Neuronal stem cell (in vitro differentiated cells): ENCODE measurements around the gene PANX1.

Experiments
- DNase-seq: peaks from one replicate; pipeline ENCODE4 v3.0.0-alpha.2; 2013; ENCODE audit warnings: low spot score
- H2AFZ ChIP-seq: one replicate; pipeline ENCODE4 v1.6.1; 2013; ENCODE audit warnings: mild to moderate bottlenecking, low read length, inconsistent platforms
- H2AK5ac ChIP-seq: 2 replicates; pipeline ENCODE4 v1.6.1; 2013; ENCODE audit warnings: low read depth, mild to moderate bottlenecking, inconsistent platforms, low read length, moderate library complexity, mixed read lengths
- H2BK120ac ChIP-seq: 2 replicates; pipeline ENCODE4 v1.6.1; 2013; ENCODE audit warnings: low read depth, mild to moderate bottlenecking, inconsistent platforms, low read length, moderate library complexity, mixed read lengths
- H2BK12ac ChIP-seq: one replicate; pipeline ENCODE4 v1.6.1; 2013; ENCODE audit warnings: low read length, inconsistent platforms
- H2BK15ac ChIP-seq: 2 replicates; pipeline ENCODE4 v1.6.1; 2013; ENCODE audit warnings: mild to moderate bottlenecking, low read length, inconsistent platforms, mixed read lengths
- H2BK5ac ChIP-seq: one replicate; pipeline ENCODE4 v1.6.1; 2013; ENCODE audit warnings: inconsistent platforms, mild to moderate bottlenecking, low read length, moderate library complexity
- H3K14ac ChIP-seq: one replicate; pipeline ENCODE4 v1.6.1; 2013; ENCODE audit warnings: low read length, inconsistent platforms
- H3K18ac ChIP-seq: 2 replicates; pipeline ENCODE4 v1.6.1; 2013; ENCODE audit warnings: low read length, inconsistent platforms
- H3K23ac ChIP-seq: 2 replicates; pipeline ENCODE4 v1.6.1; 2013; ENCODE audit warnings: low read depth, mild to moderate bottlenecking, mixed read lengths, low read length, inconsistent platforms; ENCODE audit not compliant: poor library complexity
- H3K27ac ChIP-seq: replicated peaks from 3 replicates; pipeline ENCODE4 v1.5.1; 2013; ENCODE audit warnings: low read length, inconsistent platforms
- H3K27me3 ChIP-seq, 3 experiments: 2 replicates each; pipeline ENCODE4 v1.6.1; 2013; ENCODE audit warnings: low read length in 3 of 3, mild to moderate bottlenecking in 2 of 3, inconsistent platforms in 1 of 3, low read depth in 1 of 3, mixed read lengths in 1 of 3, moderate library complexity in 1 of 3; ENCODE audit not compliant: control insufficient read depth in 3 of 3, insufficient read depth in 3 of 3
- H3K36me3 ChIP-seq, 2 donors: replicated peaks in 1 of 2; 2 replicates each; pipeline ENCODE4 v1.6.1; 2013; ENCODE audit warnings: low read length in 2 of 2; ENCODE audit not compliant: control insufficient read depth in 2 of 2, insufficient read depth in 2 of 2
- H3K4ac ChIP-seq: 2 replicates; pipeline ENCODE4 v1.6.1; 2013; ENCODE audit warnings: inconsistent platforms, mild to moderate bottlenecking, low read length, moderate library complexity
- H3K4me1 ChIP-seq, 2 donors: 1 replicate in 1 of 2; 2 replicates in 1 of 2; pipeline ENCODE4 v1.6.1; 2013; ENCODE audit warnings: low read length in 2 of 2, low read depth in 1 of 2; ENCODE audit not compliant: control insufficient read depth in 2 of 2, insufficient read depth in 1 of 2
- H3K4me2 ChIP-seq: one replicate; pipeline ENCODE4 v1.6.1; 2013; ENCODE audit warnings: mild to moderate bottlenecking, low read length, inconsistent platforms; ENCODE audit not compliant: insufficient read depth, poor library complexity, severe bottlenecking
- H3K4me3 ChIP-seq, 2 donors: 2 replicates each; pipeline ENCODE4 v1.5.1; 2013; ENCODE audit warnings: low read length in 2 of 2, mild to moderate bottlenecking in 2 of 2, inconsistent platforms in 1 of 2, moderate library complexity in 1 of 2
- H3K79me1 ChIP-seq: one replicate; pipeline ENCODE4 v1.6.1; 2013; ENCODE audit warnings: low read depth, mild to moderate bottlenecking, inconsistent platforms, low read length, moderate library complexity
- H3K9ac ChIP-seq: one replicate; pipeline ENCODE4 v1.6.1; 2013; ENCODE audit warnings: mild to moderate bottlenecking, low read depth, low read length, inconsistent platforms; ENCODE audit not compliant: poor library complexity
- H3K9me3 ChIP-seq, 2 donors: replicated peaks in 1 of 2; 2 replicates each; pipeline versions ENCODE3 to v1.6.1; 2013; ENCODE audit warnings: low read length in 2 of 2, mild to moderate bottlenecking in 2 of 2, inconsistent platforms in 1 of 2, low read depth in 1 of 2, mixed read lengths in 1 of 2, moderate library complexity in 1 of 2; ENCODE audit not compliant: control insufficient read depth in 2 of 2, insufficient read depth in 1 of 2
- H4K8ac ChIP-seq: one replicate; pipeline ENCODE4 v1.6.1; 2013; ENCODE audit warnings: low read depth, mild to moderate bottlenecking, inconsistent platforms, low read length, moderate library complexity
- H4K91ac ChIP-seq: one replicate; pipeline ENCODE4 v1.6.1; 2013; ENCODE audit warnings: low read length, low read depth, mild to moderate bottlenecking, inconsistent platforms; ENCODE audit not compliant: poor library complexity
- WGBS, 2 donors: extraction: QIAGEN DNeasy Blood & Tissue Kit; methylation state at CpG; one replicate each; pipeline ENCODE4 v1.1.7; 2013; ENCODE audit warnings: missing lambda C conversion rate in 2 of 2, mixed read lengths in 1 of 2; ENCODE audit not compliant: insufficient read length in 2 of 2, insufficient replicate concordance in 1 of 2; ENCODE audit errors: extremely low coverage in 2 of 2; 5-methylcytosine and 5-hydroxymethylcytosine counted together

PANX1 gene

GRCh38 chr11:94090401-94090800 is 38.2 kb upstream of the PANX1 start:
- Histone ChIP-seq H2BK120ac (no peak overlapping the region), H3K27ac (no peak overlapping the region), H2AFZ (no peak overlapping the region), H3K4me2 (no peak overlapping the region), H2AK5ac (no peak overlapping the region), H3K23ac (no peak overlapping the region), H3K27me3 (peaks cover 0 to 4% (median 0%) of the 10 kb centered on the region in 3 experiments), H3K4me3 (no peak overlapping the region), H3K9me3 (no peaks in the 10 kb centered on the region), H3K4me1 (no peaks in the 10 kb centered on the region), H3K14ac (no peak overlapping the region), H3K9ac (no peak overlapping the region), H2BK5ac (no peak overlapping the region), H3K18ac (no peak overlapping the region), H2BK12ac (no peak overlapping the region), H3K4ac (no peak overlapping the region), H2BK15ac (no peak overlapping the region), H4K91ac (no peak overlapping the region), H4K8ac (no peak overlapping the region), H3K79me1 (no peaks in the 10 kb centered on the region), H3K36me3 (no peaks in the 10 kb centered on the region)
- no CpG with 5 or more reads among the region's 1 CpG for WGBS, 2 donors
- DNase-seq = no peak

GRCh38 chr11:94091091-94091490 is 37.5 kb upstream of the PANX1 start:
- WGBS, 2 donors = no CpG with 5 or more reads among the region's 1 CpG
- H3K9ac ChIP-seq = no peak overlapping the region
- no peak overlapping the region for H2BK12ac ChIP-seq
- H3K23ac ChIP-seq = no peak overlapping the region
- H2BK120ac ChIP-seq = no peak overlapping the region
- no peak overlapping the region for H3K27ac ChIP-seq
- no peak overlapping the region for H3K4me3 ChIP-seq
- H4K8ac ChIP-seq = no peak overlapping the region
- DNase-seq = no peak
- peaks cover 0 to 4% (median 0%) of the 10 kb centered on the region in 3 experiments for H3K27me3 ChIP-seq
- H3K18ac ChIP-seq = no peak overlapping the region
- no peak overlapping the region for H3K14ac ChIP-seq
- H3K36me3 ChIP-seq = no peaks in the 10 kb centered on the region
- H2BK15ac ChIP-seq = no peak overlapping the region
- H2AFZ ChIP-seq = no peak overlapping the region
- H3K9me3 ChIP-seq = no peaks in the 10 kb centered on the region
- H4K91ac ChIP-seq = no peak overlapping the region
- no peaks in the 10 kb centered on the region for H3K79me1 ChIP-seq
- H2BK5ac ChIP-seq = no peak overlapping the region
- no peak overlapping the region for H2AK5ac ChIP-seq
- H3K4me1 ChIP-seq = no peaks in the 10 kb centered on the region
- H3K4me2 ChIP-seq = no peak overlapping the region
- no peak overlapping the region for H3K4ac ChIP-seq

GRCh38 chr11:94100253-94100652 is 28.4 kb upstream of the PANX1 start:
- no peaks in the 10 kb centered on the region for H3K36me3 ChIP-seq
- H4K91ac ChIP-seq = no peak overlapping the region
- peaks cover 0 to 2% (median 0%) of the 10 kb centered on the region in 3 experiments for H3K27me3 ChIP-seq
- no peak overlapping the region for H3K18ac ChIP-seq
- no peak overlapping the region for H2BK15ac ChIP-seq
- no peak for DNase-seq
- H2BK5ac ChIP-seq = no peak overlapping the region
- no peak overlapping the region for H3K23ac ChIP-seq
- H2AFZ ChIP-seq = no peak overlapping the region
- no peaks in the 10 kb centered on the region for H3K79me1 ChIP-seq
- no peak overlapping the region for H2AK5ac ChIP-seq
- H3K14ac ChIP-seq = no peak overlapping the region
- H3K4me1 ChIP-seq = no peaks in the 10 kb centered on the region
- no peak overlapping the region for H3K4ac ChIP-seq
- H3K4me3 ChIP-seq = no peak overlapping the region
- no peak overlapping the region for H2BK12ac ChIP-seq
- no peak overlapping the region for H3K27ac ChIP-seq
- H3K4me2 ChIP-seq = no peak overlapping the region
- no peak overlapping the region for H3K9ac ChIP-seq
- no peak overlapping the region for H2BK120ac ChIP-seq
- no peaks in the 10 kb centered on the region for H3K9me3 ChIP-seq
- no peak overlapping the region for H4K8ac ChIP-seq

DNA sequence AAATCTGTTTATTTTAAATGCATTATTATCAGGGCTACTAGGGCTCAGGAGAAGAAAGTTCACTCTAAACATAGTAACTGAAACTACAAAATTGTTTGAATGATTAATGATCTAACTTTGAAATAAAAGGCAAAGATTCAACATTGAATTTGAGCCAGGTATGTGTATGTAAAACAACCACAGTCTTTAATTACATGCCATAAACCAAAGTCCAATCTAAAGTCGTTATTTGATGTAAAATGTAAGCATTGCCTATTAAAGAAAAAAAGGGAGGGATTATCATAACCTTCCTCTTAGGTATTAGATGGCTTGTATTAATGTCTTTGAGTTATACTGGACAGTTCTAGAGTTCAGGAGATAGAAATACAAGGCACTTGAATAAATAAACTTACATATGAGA is 25.2 kb upstream of the PANX1 start:
- Histone ChIP-seq H3K23ac (no peak overlapping the region), H3K27me3 (peaks cover 0 to 2% (median 0%) of the 10 kb centered on the region in 3 experiments), H4K8ac (no peak overlapping the region), H2AFZ (no peak overlapping the region), H3K27ac (no peak overlapping the region), H3K14ac (no peak overlapping the region), H3K9me3 (no peaks in the 10 kb centered on the region), H3K4ac (no peak overlapping the region), H3K79me1 (no peaks in the 10 kb centered on the region), H4K91ac (no peak overlapping the region), H3K4me2 (no peak overlapping the region), H2BK120ac (no peak overlapping the region), H3K36me3 (no peaks in the 10 kb centered on the region), H3K4me1 (no peaks in the 10 kb centered on the region), H2BK12ac (no peak overlapping the region), H3K9ac (no peak overlapping the region), H2BK15ac (no peak overlapping the region), H3K4me3 (no peak overlapping the region), H2AK5ac (no peak overlapping the region), H2BK5ac (no peak overlapping the region), H3K18ac (no peak overlapping the region)
- WGBS, 2 donors = no CpG with 5 or more reads among the region's 1 CpG
- no peak for DNase-seq
